HCT116 (cell line): ENCODE results near the gene USF2. TPM values are rescaled to one million over a fixed set of nuclear protein-coding genes. Genes with fewer than 3 reads are reported as not detected.
A peak's percentile ranks its signal among the peaks of the same experiment; 100 is the strongest.

Experiments
- ATAC-seq: fragments of 200-7000 bp; cut with Tn5 transposase; 2 replicates; pipeline ENCODE4 v1.9.1; 2020; ENCODE audit warnings: mild to moderate bottlenecking, moderate library complexity
- BruUV-seq: library from RNA; stranded (reverse); fragments of 400-500 nt; replicated peaks from 2 replicates; lab custom pipeline; 2021; lab: Mats Ljungman, UMichigan
- CTCF ChIA-PET: fragments of 300-600 bp; sonication (Branson Sonifier 250); formaldehyde crosslinking; loops from one replicate; lab custom pipeline; 2021; ENCODE audit warnings: antibody characterized with exemption; lab: Charles Lee
- POLR2A ChIA-PET: fragments of 300-600, 350-600 bp; sonication (Branson Sonifier 250); formaldehyde crosslinking; loops from one replicate; lab custom pipeline; 2021; ENCODE audit warnings: antibody characterized with exemption; lab: Charles Lee
- RAD21 ChIA-PET, 2 experiments: fragments of 300-600 bp; sonication (Branson Sonifier 250); formaldehyde crosslinking; loops; one replicate each; lab custom pipeline; 2023; ENCODE audit warnings: low total read pairs in 2 of 2; ENCODE audit not compliant: uncharacterized antibody in 2 of 2, unreplicated experiment in 2 of 2, low non-redundant PET in 1 of 2; lab: Charles Lee
- DNase-seq: peaks from one replicate; pipeline ENCODE4 v3.0.0-alpha.2; 2010; ENCODE audit warnings: low read depth, low spot score
- H2AFZ ChIP-seq: fragments of 200-600 bp; shearing (Covaris generic), sonication (generic); 2 replicates; pipeline ENCODE4 v1.6.1; 2017; ENCODE audit warnings: low read depth, mixed run types, mixed read lengths, antibody characterized with exemption, low read length; ENCODE audit not compliant: poor library complexity, severe bottlenecking
- H3K27ac ChIP-seq: 2 replicates; pipeline ENCODE4 v1.5.1; 2012; ENCODE audit warnings: low read depth, low read length
- H3K27me3 ChIP-seq: fragments of 200-600 bp; sonication (generic); 2 replicates; pipeline ENCODE4 v1.6.1; 2016; ENCODE audit warnings: mixed run types, low read length, mixed read lengths; ENCODE audit not compliant: insufficient read depth
- H3K36me3 ChIP-seq, 2 experiments: fragments of 200-500 bp in 1 of 2; fragments of 200-600 bp in 1 of 2; sonication (Bioruptor generic) in 1 of 2; sonication (generic) in 1 of 2; 2 replicates each; pipeline versions ENCODE4 v1.5.1 to v1.6.1; 2014 to 2016; ENCODE audit warnings: low read length in 2 of 2, inconsistent platforms in 1 of 2, mixed read lengths in 1 of 2, mixed run types in 1 of 2; ENCODE audit not compliant: insufficient read depth in 2 of 2, control insufficient read depth in 1 of 2
- H3K4me1 ChIP-seq, 2 experiments: fragments of 200-600 bp in 1 of 2; sonication (generic) in 1 of 2; 2 replicates each; pipeline versions ENCODE4 v1.5.1 to v1.6.1; 2012 to 2017; ENCODE audit warnings: low read length in 2 of 2, inconsistent platforms in 1 of 2, mild to moderate bottlenecking in 1 of 2, mixed read lengths in 1 of 2, mixed run types in 1 of 2, moderate library complexity in 1 of 2; ENCODE audit not compliant: insufficient read depth in 2 of 2, control insufficient read depth in 1 of 2
- H3K4me2 ChIP-seq: fragments of 200-600 bp; sonication (generic); 2 replicates; pipeline ENCODE4 v1.6.1; 2017; ENCODE audit warnings: mixed run types, low read length, mixed read lengths
- H3K4me3 ChIP-seq, 2 experiments: fragments of 200-600 bp in 1 of 2; sonication (generic) in 1 of 2; replicated peaks in 1 of 2; 2 replicates each; pipeline ENCODE4 v1.5.1; 2011 to 2016; ENCODE audit warnings: low read length in 2 of 2, control low read depth in 1 of 2, low read depth in 1 of 2, mild to moderate bottlenecking in 1 of 2, mixed read lengths in 1 of 2, mixed run types in 1 of 2
- H3K79me2 ChIP-seq: fragments of 200-600 bp; sonication (generic); 2 replicates; pipeline ENCODE4 v1.6.1; 2017; ENCODE audit warnings: mild to moderate bottlenecking, mixed run types, low read length, moderate library complexity, mixed read lengths; ENCODE audit not compliant: insufficient read depth
- H3K9ac ChIP-seq: fragments of 200-600 bp; sonication (generic); 2 replicates; pipeline ENCODE4 v1.6.1; 2016; ENCODE audit warnings: low read length, mixed read lengths
- H3K9me2 ChIP-seq: fragments of 200-600 bp; sonication (generic), shearing (Covaris generic); 2 replicates; pipeline ENCODE4 v1.6.1; 2017; ENCODE audit warnings: mixed run types, mild to moderate bottlenecking, moderate library complexity; ENCODE audit not compliant: insufficient read depth
- H3K9me3 ChIP-seq, 2 experiments: fragments of 200-500 bp in 1 of 2; fragments of 200-600 bp in 1 of 2; sonication (Bioruptor generic) in 1 of 2; sonication (generic) in 1 of 2; 2 replicates each; pipeline ENCODE4 v1.6.1; 2014 to 2017; ENCODE audit warnings: low read length in 2 of 2, mixed read lengths in 2 of 2, inconsistent platforms in 1 of 2, low read depth in 1 of 2, mild to moderate bottlenecking in 1 of 2, mixed run types in 1 of 2, moderate library complexity in 1 of 2; ENCODE audit not compliant: control insufficient read depth in 1 of 2, insufficient read depth in 1 of 2
- H4K20me1 ChIP-seq: fragments of 200-600 bp; sonication (generic), shearing (Covaris generic); 2 replicates; pipeline ENCODE4 v1.6.1; 2017; ENCODE audit warnings: mixed run types, mild to moderate bottlenecking, moderate library complexity; ENCODE audit not compliant: insufficient read depth
- ELF1 ChIP-seq: IDR thresholded peaks from 2 replicates; pipeline ENCODE4 v1.6.1; 2012; ENCODE audit warnings: low read depth, borderline replicate concordance
- EZH2 ChIP-seq: fragments of 200-600 bp; sonication (generic); IDR thresholded peaks from 2 replicates; pipeline ENCODE4 v1.6.1; 2017; ENCODE audit warnings: antibody characterized with exemption, mixed run types
- JUND ChIP-seq: IDR thresholded peaks from 2 replicates; pipeline ENCODE4 v1.6.1; 2012
- SIN3A ChIP-seq: IDR thresholded peaks from 2 replicates; pipeline ENCODE4 v1.6.1; 2012; ENCODE audit warnings: low read depth
- intact Hi-C: fragments of 100-400 bp; cut with micrococcal nuclease; formaldehyde crosslinking; loops from 2 replicates; pipeline ENCODE4 v1.10.0; 2022
- total RNA-seq: library from RNA; stranded (reverse); gene quantifications from one replicate; pipeline ENCODE4 v1.2.1, GENCODE V29; 2021; ENCODE audit not compliant: unreplicated experiment

USF2 gene
- total RNA-seq, 1 experiment from 2014 or later = 98.4 TPM

GRCh38 chr19:35264268-35265125 is 4.3 kb upstream of the USF2 start:
- RAD21 ChIA-PET = no interaction called here
- no peak for TF ChIP-seq EZH2
- 0 out of 2 replicates have a peak, but pooled peaks have one; percentile 9 for TF ChIP-seq JUND
- no peak for TF ChIP-seq ELF1
- TF ChIP-seq SIN3A = no peak
- H3K4me3 ChIP-seq = no peak overlapping the region
- H3K4me1 ChIP-seq = peaks cover 6 to 32% of the 10 kb centered on the region in 2 experiments; a peak in 2 of 4 replicates
- H4K20me1 ChIP-seq = no peaks in the 10 kb centered on the region
- CTCF ChIA-PET = no interaction called here
- H3K27ac ChIP-seq = peak overlapping the region; percentile 93
- H3K27me3 ChIP-seq = no peaks in the 10 kb centered on the region
- H3K36me3 ChIP-seq = peaks cover 17 to 27% of the 10 kb centered on the region in 2 experiments; a peak in 3 of 4 replicates
- DNase-seq = no peak
- no peaks in the 10 kb centered on the region for H3K9me2 ChIP-seq
- H3K4me2 ChIP-seq = no peak overlapping the region
- no peaks in the 10 kb centered on the region for H3K9me3 ChIP-seq
- POLR2A ChIA-PET = no interaction called here
- H2AFZ ChIP-seq = no peak overlapping the region
- intact Hi-C loops = no loop called here
- BruUV-seq = no TSS peak
- H3K9ac ChIP-seq = 0 out of 2 replicates have a peak overlapping the region, but pooled peaks have one; percentile 1
- ATAC-seq = no peak
- peaks cover 41% of the 10 kb centered on the region; the same call in 1 of the 2 replicates for H3K79me2 ChIP-seq

- Histone ChIP-seq H3K4me1 (peaks cover 8 to 39% of the 10 kb centered on the region in 2 experiments; a peak in 3 of 4 replicates), H3K79me2 (peaks cover 41% of the 10 kb centered on the region; the same call in 1 of the 2 replicates), H3K4me2 (no peak overlapping the region; the same call in 1 of the 2 replicates), H3K9me2 (no peaks in the 10 kb centered on the region), H3K9ac (peak overlapping the region; percentile 1; the same call in 1 of the 2 replicates), H3K9me3 (no peaks in the 10 kb centered on the region), H3K27me3 (no peaks in the 10 kb centered on the region), H3K27ac (peak overlapping the region; percentile 93), H3K36me3 (peaks cover 14 to 21% of the 10 kb centered on the region in 2 experiments; a peak in 3 of 4 replicates), H3K4me3 (no peak overlapping the region), H2AFZ (no peak overlapping the region), H4K20me1 (no peaks in the 10 kb centered on the region)
- DNase-seq (no peak), ATAC-seq (no peak)
- ChIA-PET POLR2A (no interaction called here), RAD21 (no interaction called here), CTCF (no interaction called here)
- intact Hi-C loops = no loop called here
- no TSS peak for BruUV-seq
- TF ChIP-seq SIN3A (0 out of 2 replicates have a peak, but pooled peaks have one; percentile 20), ELF1 (no peak)
These were observed 3.4 kb upstream of the USF2 start for GRCh38 chr19:35265126-35265899.
